ENCODE measurements around the gene GBA2. TPM values are rescaled to one million over a fixed set of nuclear protein-coding genes. Genes with fewer than 3 reads are reported as not detected.

Gene GBA2
- total RNA-seq, 1 experiment from 2014 or later, result 63.6 TPM

- Histone ChIP-seq H3K4me2 (ENCODE audit: low read length) (no peak overlapping the region), H4K20me1 (ENCODE audit: insufficient read depth) (no peaks in the 10 kb centered on the region), H3K4me3 (replicated peaks in 1 of 2; ENCODE audit: low read depth in 1 of 2, low read length in 2 of 2) (no peak overlapping the region), H2AFZ (ENCODE audit: low read depth, low read length, poor library complexity, severe bottlenecking) (no peak overlapping the region), H3K9me2 (ENCODE audit: insufficient read depth) (no peaks in the 10 kb centered on the region), H3K4me1 (ENCODE audit: control insufficient read depth in 1 of 2, insufficient read depth in 2 of 2, low read length in 2 of 2) (no peaks in the 10 kb centered on the region), H3K27ac (ENCODE audit: low read depth, low read length) (no peak overlapping the region), H3K27me3 (ENCODE audit: insufficient read depth, low read length) (no peaks in the 10 kb centered on the region), H3K36me3 (ENCODE audit: control insufficient read depth in 1 of 2, insufficient read depth in 2 of 2, low read length in 2 of 2) (peaks cover 62 to 65% of the 10 kb centered on the region in 2 experiments), H3K9ac (ENCODE audit: low read length) (no peak overlapping the region), H3K79me2 (ENCODE audit: insufficient read depth, low read length) (no peaks in the 10 kb centered on the region), H3K9me3 (ENCODE audit: control insufficient read depth in 1 of 2, insufficient read depth in 1 of 2, low read depth in 1 of 2, low read length in 2 of 2) (no peaks in the 10 kb centered on the region)
- DNase-seq (ENCODE audit: low read depth, low spot score) (no peak), ATAC-seq (no peak)
- ChIA-PET RAD21 (ENCODE audit: low non-redundant PET in 1 of 2, low total read pairs in 2 of 2, uncharacterized antibody in 2 of 2, unreplicated experiment in 2 of 2) (no interaction called here), POLR2A (no interaction called here), CTCF (no interaction called here)
- no TSS peak for BruUV-seq (replicated peaks)
- intact Hi-C loops (cut with micrococcal nuclease), result no loop called here
- TF ChIP-seq ZBTB33 (IDR thresholded peaks at IDR 0.05; ENCODE audit: extremely low read depth, insufficient replicate concordance, low read length) (no peak), ZFX (IDR thresholded peaks at IDR 0.05) (no peak), POLR2AphosphoS5 (IDR thresholded peaks at IDR 0.05; ENCODE audit: low read depth, low read length) (no peak), MAX (IDR thresholded peaks at IDR 0.05) (no peak), EGR1 (IDR thresholded peaks at IDR 0.05; ENCODE audit: low read depth) (no peak), ZNF274 (IDR thresholded peaks at IDR 0.05; ENCODE audit: low read depth, low read length) (no peak), REST (IDR thresholded peaks at IDR 0.05; ENCODE audit: low read depth) (no peak), CEBPB (IDR thresholded peaks at IDR 0.05; ENCODE audit: low read depth) (no peak), ELF1 (IDR thresholded peaks at IDR 0.05; ENCODE audit: borderline replicate concordance, low read depth) (no peak), FOSL1 (IDR thresholded peaks at IDR 0.05; ENCODE audit: low read depth) (no peak), SIN3A (IDR thresholded peaks at IDR 0.05; ENCODE audit: low read depth) (no peak), CTCF (IDR thresholded peaks at IDR 0.05 in 2 of 3, conservative IDR thresholded peaks at IDR 0.05 in 1 of 3; ENCODE audit: borderline replicate concordance in 1 of 3, insufficient read depth in 1 of 3, low read depth in 2 of 3, low read length in 2 of 3) (no peak), YY1 (IDR thresholded peaks at IDR 0.05; ENCODE audit: extremely low read depth, insufficient replicate concordance, low read depth, low read length) (no peak), SP1 (IDR thresholded peaks at IDR 0.05; ENCODE audit: low read depth) (no peak), CBX3 (IDR thresholded peaks at IDR 0.05; ENCODE audit: low read depth) (no peak), EZH2phosphoT487 (IDR thresholded peaks at IDR 0.05; ENCODE audit: borderline replicate concordance) (no peak)
Measured at GRCh38 chr9:35713578-35713977, 35.5 kb downstream of the GBA2 start.
